ENCODE data around the gene NUP43. TPM values are rescaled to one million over a fixed set of nuclear protein-coding genes. Genes with fewer than 3 reads are reported as not detected.
"Not testable (repeated sequence)": the region's sequence is repeated elsewhere in the genome, so short reads cannot be mapped to it uniquely, and the experiment has no call there.

The NUP43 gene
- total and polyA plus RNA-seq, 5 donors, result 11.8 to 24.9 (median 23.4) TPM

- intact Hi-C loops (cut with DNase I); H3K27me3 ChIP-seq (ENCODE audit: control insufficient read depth, insufficient read depth); H3K9me3 ChIP-seq (ENCODE audit: control insufficient read depth, low read length); DNase-seq; H3K4me1 ChIP-seq (ENCODE audit: control insufficient read depth, insufficient read depth, low read length): not testable (repeated sequence)
- WGBS, result 2% methylated on average over 25 of the region's 38 CpGs
- Histone ChIP-seq H3K27ac (ENCODE audit: low read length) (peak overlapping the region; percentile 96), H3K4me3 (ENCODE audit: low read length) (peak overlapping the region; percentile 91)
- ATAC-seq, result peak in 1 of 2 donors; percentile 24
Observed at GRCh38 chr6:149749082-149749593, 2.8 kb upstream of the NUP43 start.

GRCh38 chr6:149745252-149745651, 1.1 kb downstream of the NUP43 start:
- 74% methylated on average over 10 of the region's 10 CpGs for WGBS
- H3K27ac ChIP-seq (ENCODE audit: low read length); H3K9me3 ChIP-seq (ENCODE audit: control insufficient read depth, low read length); ATAC-seq; DNase-seq; intact Hi-C loops (cut with DNase I); H3K27me3 ChIP-seq (ENCODE audit: control insufficient read depth, insufficient read depth); H3K4me1 ChIP-seq (ENCODE audit: control insufficient read depth, insufficient read depth, low read length): not testable (repeated sequence)
- H3K4me3 ChIP-seq (ENCODE audit: low read length), result peak overlapping the region; percentile 82

- Histone ChIP-seq H3K4me1 (ENCODE audit: control insufficient read depth, insufficient read depth, low read length) (no peaks in the 10 kb centered on the region), H3K27ac (ENCODE audit: low read length) (no peak overlapping the region), H3K9me3 (ENCODE audit: control insufficient read depth, low read length) (no peaks in the 10 kb centered on the region), H3K4me3 (ENCODE audit: low read length) (no peak overlapping the region), H3K27me3 (ENCODE audit: control insufficient read depth, insufficient read depth) (no peaks in the 10 kb centered on the region)
- intact Hi-C loops (cut with DNase I), result no loop called here
- 98% methylated on average over 1 of the region's 1 CpG for WGBS
- DNase-seq (no peak), ATAC-seq (no peak)
Observed at GRCh38 chr6:149734915-149735314, 11.4 kb downstream of the NUP43 start.

- Histone ChIP-seq H3K4me1 (ENCODE audit: control insufficient read depth, insufficient read depth, low read length) (no peaks in the 10 kb centered on the region), H3K9me3 (ENCODE audit: control insufficient read depth, low read length) (no peaks in the 10 kb centered on the region), H3K27ac (ENCODE audit: low read length) (no peak overlapping the region), H3K27me3 (ENCODE audit: control insufficient read depth, insufficient read depth) (no peaks in the 10 kb centered on the region), H3K4me3 (ENCODE audit: low read length) (no peak overlapping the region)
- WGBS, result 97% methylated on average over 2 of the region's 2 CpGs
- ATAC-seq (no peak), DNase-seq (no peak)
- intact Hi-C loops (cut with DNase I), result no loop called here
Observed at GRCh38 chr6:149733089-149733720, 13.1 kb downstream of the NUP43 start.

- WGBS, result 93% methylated on average over 8 of the region's 8 CpGs
- no peaks in the 10 kb centered on the region for H3K4me1 ChIP-seq (ENCODE audit: control insufficient read depth, insufficient read depth, low read length)
- no peak overlapping the region for H3K27ac ChIP-seq (ENCODE audit: low read length)
- DNase-seq, result no peak
- H3K4me3 ChIP-seq (ENCODE audit: low read length), result no peak overlapping the region
- no peaks in the 10 kb centered on the region for H3K9me3 ChIP-seq (ENCODE audit: control insufficient read depth, low read length)
- intact Hi-C loops (cut with DNase I), result loop anchor here in 1 of 4 donors (10.0 kb wide), 1 partner anchor 195 kb away; the partner anchor contains the start of gene RAET1G
- no peak for ATAC-seq
- no peaks in the 10 kb centered on the region for H3K27me3 ChIP-seq (ENCODE audit: control insufficient read depth, insufficient read depth)
Observed at GRCh38 chr6:149729824-149730223, 16.5 kb downstream of the NUP43 start.

- ATAC-seq, result no peak
Observed at GRCh38 chr6:149728499-149729234, 17.7 kb downstream of the NUP43 start.

GRCh38 chr6:149727793-149728498, 18.4 kb downstream of the NUP43 start:
- H3K4me3 ChIP-seq (ENCODE audit: low read length), result no peak overlapping the region
- 84% methylated on average over 4 of the region's 4 CpGs for WGBS
- no peak for DNase-seq
- no peaks in the 10 kb centered on the region for H3K4me1 ChIP-seq (ENCODE audit: control insufficient read depth, insufficient read depth, low read length)
- no peak overlapping the region for H3K27ac ChIP-seq (ENCODE audit: low read length)
- no peaks in the 10 kb centered on the region for H3K9me3 ChIP-seq (ENCODE audit: control insufficient read depth, low read length)
- H3K27me3 ChIP-seq (ENCODE audit: control insufficient read depth, insufficient read depth), result no peaks in the 10 kb centered on the region
- intact Hi-C loops (cut with DNase I), result loop anchor here in 1 of 4 donors (10.0 kb wide), 1 partner anchor 197 kb away; the partner anchor contains the start of gene RAET1G
- ATAC-seq, result no peak

More at GRCh38 chr6:149728499-149729234, 17.7 kb downstream of the NUP43 start:
- intact Hi-C loops (cut with DNase I), result loop anchor here in 1 of 4 donors (10.0 kb wide), 1 partner anchor 196 kb away; the partner anchor contains the start of gene RAET1G
- H3K27ac ChIP-seq (ENCODE audit: low read length), result no peak overlapping the region
- H3K9me3 ChIP-seq (ENCODE audit: control insufficient read depth, low read length), result no peaks in the 10 kb centered on the region
- no peaks in the 10 kb centered on the region for H3K4me1 ChIP-seq (ENCODE audit: control insufficient read depth, insufficient read depth, low read length)
- no peaks in the 10 kb centered on the region for H3K27me3 ChIP-seq (ENCODE audit: control insufficient read depth, insufficient read depth)
- DNase-seq, result no peak
- no peak overlapping the region for H3K4me3 ChIP-seq (ENCODE audit: low read length)
- WGBS, result 72% methylated on average over 5 of the region's 5 CpGs

- whole genome bisulfite sequencing, result 90% methylated on average over 3 of the region's 3 CpGs
- intact Hi-C loops (cut with DNase I), result loop anchor here in 1 of 4 donors (10.0 kb wide), 1 partner anchor 199 kb away; the partner anchor contains the start of gene RAET1G
- DNase-seq (no peak), ATAC-seq (no peak)
- Histone ChIP-seq H3K27me3 (ENCODE audit: control insufficient read depth, insufficient read depth) (no peaks in the 10 kb centered on the region), H3K4me1 (ENCODE audit: control insufficient read depth, insufficient read depth, low read length) (no peaks in the 10 kb centered on the region), H3K27ac (ENCODE audit: low read length) (no peak overlapping the region), H3K4me3 (ENCODE audit: low read length) (no peak overlapping the region), H3K9me3 (ENCODE audit: control insufficient read depth, low read length) (no peaks in the 10 kb centered on the region)
Observed at GRCh38 chr6:149725785-149726184, 20.5 kb downstream of the NUP43 start.

GRCh38 chr6:149723771-149724417, 22.4 kb downstream of the NUP43 start:
- WGBS, result 63% methylated on average over 10 of the region's 10 CpGs
- H3K4me1 ChIP-seq (ENCODE audit: control insufficient read depth, insufficient read depth, low read length), result no peaks in the 10 kb centered on the region
- H3K4me3 ChIP-seq (ENCODE audit: low read length), result no peak overlapping the region
- DNase-seq (peak in 1 of 3 donors; percentile 35), ATAC-seq (peak; percentile 83 to 88)
- no peaks in the 10 kb centered on the region for H3K27me3 ChIP-seq (ENCODE audit: control insufficient read depth, insufficient read depth)
- intact Hi-C loops (cut with DNase I), result loop anchor here in 1 of 4 donors (10.0 kb wide), 1 partner anchor 201 kb away; the partner anchor contains the start of gene RAET1G
- no peaks in the 10 kb centered on the region for H3K9me3 ChIP-seq (ENCODE audit: control insufficient read depth, low read length)
- H3K27ac ChIP-seq (ENCODE audit: low read length), result no peak overlapping the region

- intact Hi-C loops (cut with DNase I), result loop anchor here in 1 of 4 donors (10.0 kb wide), 1 partner anchor 202 kb away; the partner anchor contains the start of gene RAET1G
- Histone ChIP-seq H3K27me3 (ENCODE audit: control insufficient read depth, insufficient read depth) (no peaks in the 10 kb centered on the region), H3K4me1 (ENCODE audit: control insufficient read depth, insufficient read depth, low read length) (no peaks in the 10 kb centered on the region), H3K4me3 (ENCODE audit: low read length) (no peak overlapping the region), H3K27ac (ENCODE audit: low read length) (no peak overlapping the region), H3K9me3 (ENCODE audit: control insufficient read depth, low read length) (no peaks in the 10 kb centered on the region)
- WGBS, result 86% methylated on average over 4 of the region's 4 CpGs
- no peak for ATAC-seq
- DNase-seq, result no peak
Observed at GRCh38 chr6:149723262-149723661, 23.1 kb downstream of the NUP43 start.

Data from right cardiac atrium (tissue), 5 donors.